Neural cell (in vitro differentiated cells): ENCODE measurements around the gene SAMD15.
A peak's percentile ranks its signal among the peaks of the same experiment; 100 is the strongest.

ENCODE experiments used
- CTCF ChIP-seq: fragments of 450-650 bp; IDR thresholded peaks from 2 replicates; pipeline ENCODE4 v1.5.1; 2014; ENCODE audit warnings: antibody characterized with exemption, mild to moderate bottlenecking, moderate library complexity; ENCODE audit not compliant: poor library complexity, severe bottlenecking
- EP300 ChIP-seq: fragments of 450-650 bp; conservative IDR thresholded peaks from 2 replicates; pipeline ENCODE4 v1.6.1; 2014; ENCODE audit warnings: antibody characterized with exemption, mild to moderate bottlenecking, moderate library complexity; ENCODE audit not compliant: poor library complexity, severe bottlenecking
- EZH2 ChIP-seq: fragments of 200-600, 300-800 bp; shearing (Covaris generic), sonication (generic); IDR thresholded peaks from 2 replicates; pipeline ENCODE4 v1.6.1; 2014; ENCODE audit warnings: antibody characterized with exemption, low read length, borderline replicate concordance, mild to moderate bottlenecking; ENCODE audit not compliant: insufficient read depth, poor library complexity, severe bottlenecking
- MXI1 ChIP-seq: fragments of 450-650 bp; conservative IDR thresholded peaks from 2 replicates; pipeline ENCODE4 v1.6.1; 2014; ENCODE audit warnings: antibody characterized with exemption, mild to moderate bottlenecking; ENCODE audit not compliant: poor library complexity, severe bottlenecking
- POLR2AphosphoS5 ChIP-seq: IDR thresholded peaks from 2 replicates; pipeline ENCODE4 v1.6.1; 2012
- RAD21 ChIP-seq: fragments of 450-650 bp; conservative IDR thresholded peaks from 2 replicates; pipeline ENCODE4 v1.6.1; 2014; ENCODE audit warnings: antibody characterized with exemption, mild to moderate bottlenecking, moderate library complexity
- REST ChIP-seq: IDR thresholded peaks from 2 replicates; pipeline ENCODE4 v1.6.1; 2012; ENCODE audit warnings: borderline replicate concordance
- TAF1 ChIP-seq: IDR thresholded peaks from 2 replicates; pipeline ENCODE4 v1.6.1; 2012; ENCODE audit warnings: low read depth

GRCh38 chr14:77376771-77377501 is at the start of gene SAMD15, which contains the start of gene TMED8:
- TF ChIP-seq REST, result peak; percentile 18
- TF ChIP-seq EZH2, result no peak
- peak; percentile 76 for TF ChIP-seq CTCF
- TF ChIP-seq TAF1, result peak; percentile 86
- TF ChIP-seq RAD21, result no peak
- TF ChIP-seq EP300, result no peak
- TF ChIP-seq MXI1, result peak; percentile 93
- TF ChIP-seq POLR2AphosphoS5, result peak; percentile 67
